Measurements from ENCODE around the gene TNNT1.

The TNNT1 gene

GRCh38 chr19:55137915-55138314, 11.1 kb downstream of the TNNT1 start:
- TF ChIP-seq CTCF (conservative IDR thresholded peaks at IDR 0.05; ENCODE audit: control insufficient read depth, insufficient read depth, low read depth, low read length) = no peak
- no peak for DNase-seq (ENCODE audit: low read depth)
- H3K4me3 ChIP-seq (ENCODE audit: control insufficient read depth, low read depth, low read length) = no peak overlapping the region

DNA sequence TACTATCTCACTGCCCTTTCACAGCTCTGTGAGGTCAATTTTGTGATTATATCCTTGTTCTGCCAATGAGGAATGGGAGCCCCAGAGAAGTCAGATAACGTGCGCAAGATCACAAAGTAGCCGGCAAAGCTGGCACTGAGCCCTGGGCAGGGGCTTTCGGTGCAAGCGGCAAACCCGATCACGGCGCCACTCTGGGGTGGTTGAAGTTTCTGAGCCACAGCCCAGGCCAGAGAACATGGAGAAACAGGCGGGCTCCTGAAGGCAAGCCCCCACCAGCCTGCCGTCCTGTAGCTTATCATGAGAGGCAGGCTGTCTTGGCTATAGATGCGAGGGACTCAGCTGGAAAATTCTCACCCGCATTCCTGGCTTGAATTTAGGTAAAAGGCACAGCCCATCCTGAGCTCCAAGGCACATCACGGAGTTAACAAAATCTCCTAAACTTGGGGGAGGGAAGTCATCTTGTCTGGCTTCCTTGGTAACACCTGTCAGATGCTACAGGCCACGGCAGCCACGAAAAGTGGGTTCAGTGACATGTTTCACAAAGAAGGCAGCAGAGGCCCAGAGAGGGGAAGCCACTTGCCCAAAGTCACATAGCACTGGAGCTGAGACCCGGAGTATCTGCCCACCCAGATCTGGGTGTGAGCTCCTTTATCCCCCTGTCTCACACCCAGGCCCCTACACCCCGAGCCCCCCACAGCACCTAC, 12.5 kb downstream of the TNNT1 start:
- H3K4me3 ChIP-seq (ENCODE audit: control insufficient read depth, low read depth, low read length) = no peak overlapping the region
- DNase-seq (ENCODE audit: low read depth) = no peak
- TF ChIP-seq CTCF (conservative IDR thresholded peaks at IDR 0.05; ENCODE audit: control insufficient read depth, insufficient read depth, low read depth, low read length) = no peak

- DNase-seq (ENCODE audit: low read depth) = no peak
- TF ChIP-seq CTCF (conservative IDR thresholded peaks at IDR 0.05; ENCODE audit: control insufficient read depth, insufficient read depth, low read depth, low read length) = no peak
- H3K4me3 ChIP-seq (ENCODE audit: control insufficient read depth, low read depth, low read length) = no peak overlapping the region
Observed at GRCh38 chr19:55134736-55135135, 14.3 kb downstream of the TNNT1 start.

- H3K4me3 ChIP-seq (ENCODE audit: control insufficient read depth, low read depth, low read length) = no peak overlapping the region
- DNase-seq (ENCODE audit: low read depth) = no peak
- TF ChIP-seq CTCF (conservative IDR thresholded peaks at IDR 0.05; ENCODE audit: control insufficient read depth, insufficient read depth, low read depth, low read length) = no peak
Observed at GRCh38 chr19:55133639-55134444, 15.2 kb downstream of the TNNT1 start.

- no peak overlapping the region for H3K4me3 ChIP-seq (ENCODE audit: control insufficient read depth, low read depth, low read length)
- no peak for TF ChIP-seq CTCF (conservative IDR thresholded peaks at IDR 0.05; ENCODE audit: control insufficient read depth, insufficient read depth, low read depth, low read length)
Observed at GRCh38 chr19:55132453-55133129, 16.4 kb downstream of the TNNT1 start.

DNA sequence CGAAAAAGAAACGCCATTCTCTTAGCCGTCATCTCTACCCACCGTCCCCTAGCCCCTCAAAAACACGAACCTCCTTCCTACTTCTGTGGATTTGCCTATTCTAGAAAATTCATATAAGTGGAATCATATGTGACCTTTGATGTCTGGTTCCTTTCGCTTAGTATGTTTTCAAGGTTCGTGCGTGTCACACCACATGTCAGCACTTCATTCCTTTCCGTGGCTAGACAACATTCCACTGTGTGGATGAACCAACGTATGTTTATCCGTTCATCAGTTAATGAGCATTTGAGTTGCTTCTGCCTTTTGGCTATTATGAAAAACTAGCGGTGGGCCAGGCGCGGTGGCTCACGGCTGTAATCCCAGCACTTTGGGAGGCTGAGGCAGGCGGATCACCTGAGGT, 17.6 kb downstream of the TNNT1 start:
- TF ChIP-seq CTCF (conservative IDR thresholded peaks at IDR 0.05; ENCODE audit: control insufficient read depth, insufficient read depth, low read depth, low read length) = no peak
- DNase-seq (ENCODE audit: low read depth) = peak; percentile 26
- no peak overlapping the region for H3K4me3 ChIP-seq (ENCODE audit: control insufficient read depth, low read depth, low read length)

More at GRCh38 chr19:55132453-55133129, 16.4 kb downstream of the TNNT1 start:
- DNase-seq (ENCODE audit: low read depth) = no peak
